GM12864 (cell line): ENCODE measurements around the gene ORC4.
A peak's percentile ranks its signal among the peaks of the same experiment; 100 is the strongest.

ENCODE experiments used
- DNase-seq: peaks from one replicate; pipeline ENCODE4 v3.0.0-alpha.2; 2011; ENCODE audit warnings: low read depth
- H3K4me3 ChIP-seq: 2 replicates; pipeline ENCODE4 v1.5.1; 2011; ENCODE audit warnings: mild to moderate bottlenecking, low read depth, low read length, control low read depth
- TF ChIP-seq, protein P1 (sequence below): IDR thresholded peaks from 2 replicates; pipeline ENCODE4 v1.5.1; 2011; ENCODE audit warnings: low read depth, mild to moderate bottlenecking, moderate library complexity, low read length, control low read depth, inconsistent platforms; ENCODE audit errors: missing control alignments

Gene ORC4

DNA sequence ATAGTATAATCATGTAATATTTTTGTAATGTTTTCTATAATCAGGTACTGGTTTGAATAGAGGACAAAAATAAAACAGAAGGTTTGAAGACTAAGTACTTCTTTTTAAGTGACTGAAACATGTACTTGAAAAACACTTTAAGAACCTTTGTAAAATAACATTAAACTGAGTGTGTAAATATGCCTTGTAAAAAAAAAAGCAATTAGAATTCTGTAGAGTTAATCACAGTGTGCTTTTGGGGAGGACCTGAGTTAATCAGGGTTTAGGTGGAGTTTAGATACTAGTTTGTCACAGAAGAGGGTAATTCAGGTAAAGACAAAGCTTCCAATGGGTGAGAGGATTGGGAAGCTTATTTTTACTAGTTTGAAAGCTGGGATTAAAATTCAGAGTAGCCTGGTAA is 10.6 kb upstream of the ORC4 start:
- DNase-seq = no peak
- H3K4me3 ChIP-seq = no peak overlapping the region
- TF ChIP-seq, protein P1, sequence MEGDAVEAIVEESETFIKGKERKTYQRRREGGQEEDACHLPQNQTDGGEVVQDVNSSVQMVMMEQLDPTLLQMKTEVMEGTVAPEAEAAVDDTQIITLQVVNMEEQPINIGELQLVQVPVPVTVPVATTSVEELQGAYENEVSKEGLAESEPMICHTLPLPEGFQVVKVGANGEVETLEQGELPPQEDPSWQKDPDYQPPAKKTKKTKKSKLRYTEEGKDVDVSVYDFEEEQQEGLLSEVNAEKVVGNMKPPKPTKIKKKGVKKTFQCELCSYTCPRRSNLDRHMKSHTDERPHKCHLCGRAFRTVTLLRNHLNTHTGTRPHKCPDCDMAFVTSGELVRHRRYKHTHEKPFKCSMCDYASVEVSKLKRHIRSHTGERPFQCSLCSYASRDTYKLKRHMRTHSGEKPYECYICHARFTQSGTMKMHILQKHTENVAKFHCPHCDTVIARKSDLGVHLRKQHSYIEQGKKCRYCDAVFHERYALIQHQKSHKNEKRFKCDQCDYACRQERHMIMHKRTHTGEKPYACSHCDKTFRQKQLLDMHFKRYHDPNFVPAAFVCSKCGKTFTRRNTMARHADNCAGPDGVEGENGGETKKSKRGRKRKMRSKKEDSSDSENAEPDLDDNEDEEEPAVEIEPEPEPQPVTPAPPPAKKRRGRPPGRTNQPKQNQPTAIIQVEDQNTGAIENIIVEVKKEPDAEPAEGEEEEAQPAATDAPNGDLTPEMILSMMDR = no peak

DNA sequence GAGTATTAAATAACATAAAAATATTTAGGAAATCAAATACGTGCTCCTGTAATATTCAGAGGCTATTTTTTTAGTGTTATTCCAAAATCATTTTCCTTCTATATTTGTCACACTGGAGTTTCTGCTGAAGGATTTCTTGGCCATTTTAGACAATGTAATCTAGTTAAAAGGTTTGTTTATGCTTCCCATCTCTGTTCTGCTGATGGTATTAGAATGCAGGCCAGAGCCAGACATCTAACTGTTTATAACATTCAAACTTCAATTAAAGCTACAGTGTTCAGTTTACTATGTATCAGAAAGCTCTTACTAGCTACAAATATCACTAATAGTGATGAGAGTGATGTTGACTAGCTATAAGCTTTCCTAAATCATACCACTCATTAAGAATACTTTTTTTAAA is 8.2 kb upstream of the ORC4 start:
- DNase-seq = no peak
- TF ChIP-seq, protein P1 = no peak
- no peak overlapping the region for H3K4me3 ChIP-seq

DNA sequence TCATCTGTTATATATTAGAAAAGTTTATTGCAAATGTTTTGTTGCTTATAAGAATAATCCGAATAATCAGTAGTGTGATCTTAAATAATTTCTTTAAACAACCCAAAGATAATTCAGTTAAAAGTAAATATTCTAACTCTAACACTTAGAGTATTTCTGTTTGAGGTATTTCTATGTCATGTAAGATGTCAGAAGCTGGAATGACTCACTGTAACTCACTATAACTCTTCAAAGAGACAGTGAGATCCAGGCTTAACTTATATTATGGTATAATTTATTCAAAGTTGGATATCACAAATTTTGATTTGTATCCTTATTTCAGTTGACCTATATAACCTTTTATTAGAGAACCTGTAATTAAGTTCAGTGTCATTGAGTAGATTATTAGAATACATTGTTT is 7.3 kb upstream of the ORC4 start:
- no peak overlapping the region for H3K4me3 ChIP-seq
- TF ChIP-seq, protein P1 = no peak
- DNase-seq = no peak

DNA sequence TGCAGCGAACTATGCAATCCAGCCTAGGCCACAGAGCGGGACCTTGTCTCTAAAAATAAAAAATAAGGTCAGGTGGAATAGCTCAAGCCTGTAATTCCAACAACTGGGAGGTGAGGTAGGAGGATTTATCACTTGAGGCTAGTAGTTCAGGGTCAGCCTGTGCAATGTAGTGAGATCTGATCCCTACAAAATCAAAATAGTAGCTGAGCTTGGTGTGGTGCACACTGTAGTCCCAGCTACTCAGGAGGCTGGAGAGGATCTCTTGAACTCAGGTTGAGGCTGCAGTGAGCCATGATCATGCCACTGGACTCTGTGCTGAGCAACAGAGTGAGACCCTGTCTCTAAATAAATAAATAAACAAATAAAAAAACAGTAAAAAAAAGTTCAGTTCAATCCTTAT is 6.0 kb upstream of the ORC4 start:
- TF ChIP-seq, protein P1 = no peak
- DNase-seq = no peak

DNA sequence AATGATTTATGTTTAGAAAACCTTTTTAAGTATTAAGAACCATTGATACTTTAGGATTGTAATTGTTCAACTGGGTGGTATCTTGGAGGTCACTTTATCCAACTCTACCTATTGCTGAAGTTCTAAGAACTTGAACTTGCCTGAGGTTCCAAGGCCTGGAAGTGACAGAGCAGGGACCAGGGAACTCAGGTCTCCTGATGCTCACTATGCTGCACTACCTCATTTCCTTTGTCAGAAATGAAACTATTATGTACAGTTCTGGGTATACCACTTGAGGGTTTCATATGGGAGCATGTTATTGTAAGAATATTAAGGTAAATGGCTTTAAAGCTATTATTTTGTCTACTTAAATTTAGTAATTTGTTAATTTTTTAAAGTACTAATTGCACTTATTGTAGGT is 3.3 kb upstream of the ORC4 start:
- DNase-seq = no peak
- no peak overlapping the region; the same call in 1 of the 2 replicates for H3K4me3 ChIP-seq

More for the DNA sequence above, 6.0 kb upstream of the ORC4 start:
- H3K4me3 ChIP-seq = no peak overlapping the region

DNA sequence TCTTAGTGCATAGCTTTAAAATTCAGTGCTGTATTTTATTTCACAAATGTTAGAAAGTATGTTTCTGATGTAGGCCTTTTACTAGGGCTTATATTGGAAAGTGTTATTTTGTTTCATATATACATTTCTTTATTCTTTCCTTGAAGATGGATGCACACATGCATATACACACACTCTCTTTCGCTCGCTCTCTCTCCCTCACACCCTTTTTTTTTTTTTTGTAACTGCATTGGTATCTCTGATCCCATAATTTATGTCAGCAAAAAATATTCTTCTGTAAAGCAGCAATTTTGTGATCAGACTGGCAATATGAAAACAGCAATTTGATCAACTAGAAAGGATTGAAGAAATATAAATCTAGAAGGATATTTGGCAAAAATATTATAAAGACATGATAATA is 2.3 kb upstream of the ORC4 start:
- TF ChIP-seq, protein P1 = no peak
- DNase-seq = no peak
- peak overlapping the region; percentile 84; the same call in 1 of the 2 replicates for H3K4me3 ChIP-seq

More for the DNA sequence above, 3.3 kb upstream of the ORC4 start:
- TF ChIP-seq, protein P1 = no peak

DNA sequence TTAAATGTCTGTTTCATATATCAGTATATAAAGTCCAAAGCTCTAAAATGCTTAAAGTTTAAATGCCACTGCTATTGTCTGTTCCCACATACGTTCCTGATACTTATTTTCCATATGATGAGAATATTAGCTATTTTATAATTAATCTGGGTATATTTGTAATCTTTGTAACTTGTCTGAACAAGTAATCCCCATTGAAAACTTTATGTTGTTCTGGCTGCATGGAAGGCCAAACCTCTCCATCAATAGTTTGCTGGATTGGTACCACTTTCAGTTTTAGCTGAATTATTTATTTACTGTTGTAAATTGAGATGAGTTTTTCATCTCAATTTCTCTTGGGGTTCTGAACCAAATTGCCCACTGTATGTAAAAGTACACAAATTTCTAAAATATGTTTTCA is 1.8 kb upstream of the ORC4 start:
- TF ChIP-seq, protein P1 = no peak
- H3K4me3 ChIP-seq = peak overlapping the region; percentile 84
- DNase-seq = no peak
